ENCODE results near the gene CTLA4. TPM values are rescaled to one million over a fixed set of nuclear protein-coding genes. Genes with fewer than 3 reads are reported as not detected.

Gene CTLA4
- total RNA-seq, result not detected in 3 replicates
- long read RNA-seq, result 0 reads

- Mint-ChIP-seq H3K27ac (ENCODE audit: unreplicated experiment) (no peak within 1 kb of the TSS), H3K4me3 (ENCODE audit: unreplicated experiment) (no peak within 1 kb of the TSS), H3K36me3 (ENCODE audit: low read depth) (no peaks in the 10 kb centered on the region), H3K9me3 (ENCODE audit: low read depth) (peaks cover 10% of the 10 kb centered on the region), H3K4me1 (ENCODE audit: low read depth) (no peaks in the 10 kb centered on the region), H3K27me3 (ENCODE audit: low read depth) (peaks cover 19% of the 10 kb centered on the region)
- no peak for DNase-seq (ENCODE audit: low spot score)
- TF ChIP-seq, protein P1, sequence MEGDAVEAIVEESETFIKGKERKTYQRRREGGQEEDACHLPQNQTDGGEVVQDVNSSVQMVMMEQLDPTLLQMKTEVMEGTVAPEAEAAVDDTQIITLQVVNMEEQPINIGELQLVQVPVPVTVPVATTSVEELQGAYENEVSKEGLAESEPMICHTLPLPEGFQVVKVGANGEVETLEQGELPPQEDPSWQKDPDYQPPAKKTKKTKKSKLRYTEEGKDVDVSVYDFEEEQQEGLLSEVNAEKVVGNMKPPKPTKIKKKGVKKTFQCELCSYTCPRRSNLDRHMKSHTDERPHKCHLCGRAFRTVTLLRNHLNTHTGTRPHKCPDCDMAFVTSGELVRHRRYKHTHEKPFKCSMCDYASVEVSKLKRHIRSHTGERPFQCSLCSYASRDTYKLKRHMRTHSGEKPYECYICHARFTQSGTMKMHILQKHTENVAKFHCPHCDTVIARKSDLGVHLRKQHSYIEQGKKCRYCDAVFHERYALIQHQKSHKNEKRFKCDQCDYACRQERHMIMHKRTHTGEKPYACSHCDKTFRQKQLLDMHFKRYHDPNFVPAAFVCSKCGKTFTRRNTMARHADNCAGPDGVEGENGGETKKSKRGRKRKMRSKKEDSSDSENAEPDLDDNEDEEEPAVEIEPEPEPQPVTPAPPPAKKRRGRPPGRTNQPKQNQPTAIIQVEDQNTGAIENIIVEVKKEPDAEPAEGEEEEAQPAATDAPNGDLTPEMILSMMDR (IDR thresholded peaks at IDR 0.05), result no peak
These were observed at the start of gene CTLA4 for GRCh38 chr2:203867561-203868200. Gene CTLA4, plus strand, starts transcription at chr2:203867771. Its CDS starts 172 bp downstream, at chr2:203867943.

- Mint-ChIP-seq H3K9me3 (ENCODE audit: low read depth) (no peaks in the 10 kb centered on the region), H3K27me3 (ENCODE audit: low read depth) (peaks cover 6% of the 10 kb centered on the region), H3K36me3 (ENCODE audit: low read depth) (no peaks in the 10 kb centered on the region), H3K4me1 (ENCODE audit: low read depth) (peaks cover 10% of the 10 kb centered on the region), H3K4me3 (ENCODE audit: unreplicated experiment) (no peak overlapping the region), H3K27ac (ENCODE audit: unreplicated experiment) (no peak overlapping the region)
- no peak for DNase-seq (ENCODE audit: low spot score)
- TF ChIP-seq, protein P1 (IDR thresholded peaks at IDR 0.05), result no peak
These were observed 48.9 kb upstream of the CTLA4 start for GRCh38 chr2:203818656-203819055.

- Mint-ChIP-seq H3K27ac (ENCODE audit: unreplicated experiment) (no peak overlapping the region), H3K4me3 (ENCODE audit: unreplicated experiment) (no peak overlapping the region), H3K4me1 (ENCODE audit: low read depth) (peaks cover 10% of the 10 kb centered on the region), H3K36me3 (ENCODE audit: low read depth) (no peaks in the 10 kb centered on the region), H3K9me3 (ENCODE audit: low read depth) (no peaks in the 10 kb centered on the region), H3K27me3 (ENCODE audit: low read depth) (peaks cover 6% of the 10 kb centered on the region)
- TF ChIP-seq, protein P1 (IDR thresholded peaks at IDR 0.05), result no peak
- no peak for DNase-seq (ENCODE audit: low spot score)
These were observed 48.0 kb upstream of the CTLA4 start for GRCh38 chr2:203819434-203820133.

DNA sequence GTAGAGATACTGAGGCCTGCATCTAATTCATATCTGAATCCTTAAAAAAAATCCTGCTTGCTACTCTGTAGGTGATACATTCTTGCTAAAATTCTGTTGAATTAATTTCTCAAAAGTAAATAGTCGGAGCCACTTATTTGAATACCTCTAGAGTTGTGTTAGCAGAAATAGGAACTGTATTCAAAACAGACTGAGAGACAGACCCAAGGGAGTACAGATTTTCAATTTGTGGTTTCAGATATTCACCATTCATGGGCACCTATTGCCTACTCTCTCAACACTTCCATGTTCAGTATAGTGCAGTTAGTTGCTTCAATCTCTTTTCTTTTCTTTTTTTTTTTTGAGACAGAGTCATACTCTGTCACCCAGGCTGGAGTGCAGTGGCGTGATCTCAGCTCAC lies 46.6 kb upstream of the CTLA4 start:
- H3K4me1 Mint-ChIP-seq (ENCODE audit: low read depth), result no peaks in the 10 kb centered on the region
- TF ChIP-seq, protein P1 (IDR thresholded peaks at IDR 0.05), result no peak
- peaks cover 6% of the 10 kb centered on the region for H3K27me3 Mint-ChIP-seq (ENCODE audit: low read depth)
- no peaks in the 10 kb centered on the region for H3K9me3 Mint-ChIP-seq (ENCODE audit: low read depth)
- H3K27ac Mint-ChIP-seq (ENCODE audit: unreplicated experiment), result no peak overlapping the region
- no peak for DNase-seq (ENCODE audit: low spot score)
- no peak overlapping the region for H3K4me3 Mint-ChIP-seq (ENCODE audit: unreplicated experiment)
- H3K36me3 Mint-ChIP-seq (ENCODE audit: low read depth), result no peaks in the 10 kb centered on the region

- TF ChIP-seq, protein P1 (IDR thresholded peaks at IDR 0.05), result no peak
- Mint-ChIP-seq H3K27me3 (ENCODE audit: low read depth) (peaks cover 2% of the 10 kb centered on the region), H3K4me3 (ENCODE audit: unreplicated experiment) (no peak overlapping the region), H3K36me3 (ENCODE audit: low read depth) (no peaks in the 10 kb centered on the region), H3K27ac (ENCODE audit: unreplicated experiment) (no peak overlapping the region), H3K9me3 (ENCODE audit: low read depth) (no peaks in the 10 kb centered on the region), H3K4me1 (ENCODE audit: low read depth) (no peaks in the 10 kb centered on the region)
- DNase-seq (ENCODE audit: low spot score), result no peak
These were observed 45.3 kb upstream of the CTLA4 start for GRCh38 chr2:203822240-203822639.

All from chondrocyte (in vitro differentiated cells).